IMR-90 (cell line): ENCODE data around the gene SASH1. TPM values are rescaled to one million over a fixed set of nuclear protein-coding genes. Genes with fewer than 3 reads are reported as not detected.

Experiments
- ATAC-seq: fragments of 200-7000 bp; cut with Tn5 transposase; 2 replicates; pipeline ENCODE4 v1.9.1; 2020; ENCODE audit warnings: low read depth, mild to moderate bottlenecking, moderate library complexity
- BruUV-seq: library from RNA; stranded (reverse); fragments of 400-500 nt; replicated peaks from 2 replicates; lab custom pipeline; 2021; lab: Mats Ljungman, UMichigan
- CTCF ChIA-PET: fragments of 300-600 bp; formaldehyde crosslinking; extraction: SDS; loops from one replicate; lab custom pipeline; 2021; ENCODE audit warnings: antibody characterized with exemption; lab: Yijun Ruan, JAX
- POLR2A ChIA-PET: fragments of 300-600 bp; sonication (Branson Sonifier 250); formaldehyde crosslinking; loops from one replicate; lab custom pipeline; 2022; ENCODE audit warnings: antibody characterized with exemption; ENCODE audit not compliant: unreplicated experiment; lab: Charles Lee
- DNase-seq: peaks from one replicate; pipeline ENCODE4 v3.0.0; 2013
- H2AFZ ChIP-seq: replicated peaks from 2 replicates; pipeline ENCODE3; 2013; ENCODE audit warnings: low read length, mild to moderate bottlenecking; ENCODE audit not compliant: poor library complexity
- H2AK5ac ChIP-seq: 2 replicates; pipeline ENCODE4 v1.6.1; 2013; ENCODE audit warnings: low read depth, low read length, inconsistent platforms
- H2AK9ac ChIP-seq: replicated peaks from 2 replicates; pipeline ENCODE3; 2013; ENCODE audit warnings: mild to moderate bottlenecking, low read depth, low read length, moderate library complexity; ENCODE audit not compliant: poor library complexity
- H2BK120ac ChIP-seq: 2 replicates; pipeline ENCODE4 v1.6.1; 2013; ENCODE audit warnings: low read depth, low read length, inconsistent platforms
- H2BK15ac ChIP-seq: 3 replicates; pipeline ENCODE4 v1.6.1; 2013; ENCODE audit warnings: low read depth, low read length, inconsistent platforms
- H2BK20ac ChIP-seq: 2 replicates; pipeline ENCODE4 v1.6.1; 2013; ENCODE audit warnings: low read depth, mild to moderate bottlenecking, inconsistent platforms, low read length, moderate library complexity
- H2BK5ac ChIP-seq: 2 replicates; pipeline ENCODE4 v1.6.1; 2013; ENCODE audit warnings: mild to moderate bottlenecking, low read depth, low read length, inconsistent platforms; ENCODE audit not compliant: poor library complexity, severe bottlenecking
- H3K14ac ChIP-seq: replicated peaks from 2 replicates; pipeline ENCODE4 v1.6.1; 2013; ENCODE audit warnings: low read depth, low read length, inconsistent platforms
- H3K18ac ChIP-seq: 2 replicates; pipeline ENCODE4 v1.6.1; 2013; ENCODE audit warnings: low read depth, low read length, control low read depth
- H3K23ac ChIP-seq: 2 replicates; pipeline ENCODE4 v1.6.1; 2013; ENCODE audit warnings: low read depth, low read length, inconsistent platforms
- H3K27ac ChIP-seq: 2 replicates; pipeline ENCODE4 v1.5.1; 2013; ENCODE audit warnings: mild to moderate bottlenecking, control low read depth, low read length; ENCODE audit not compliant: insufficient read depth
- H3K27me3 ChIP-seq: 2 replicates; pipeline ENCODE4 v1.6.1; 2013; ENCODE audit warnings: low read length; ENCODE audit not compliant: control insufficient read depth, insufficient read depth
- H3K36me3 ChIP-seq: 2 replicates; pipeline ENCODE4 v1.6.1; 2013; ENCODE audit warnings: low read length, mixed read lengths; ENCODE audit not compliant: control insufficient read depth, insufficient read depth
- H3K4ac ChIP-seq: 2 replicates; pipeline ENCODE4 v1.6.1; 2013; ENCODE audit warnings: low read depth, low read length, inconsistent platforms
- H3K4me1 ChIP-seq: 2 replicates; pipeline ENCODE4 v1.6.1; 2013; ENCODE audit warnings: low read length, mixed read lengths; ENCODE audit not compliant: control insufficient read depth, insufficient read depth
- H3K4me2 ChIP-seq: 2 replicates; pipeline ENCODE4 v1.6.1; 2013; ENCODE audit warnings: low read depth, mild to moderate bottlenecking, control low read depth, low read length, moderate library complexity
- H3K4me3 ChIP-seq: 2 replicates; pipeline ENCODE4 v1.5.1; 2013; ENCODE audit warnings: low read depth, mild to moderate bottlenecking, control low read depth, low read length, moderate library complexity; ENCODE audit not compliant: insufficient read depth
- H3K56ac ChIP-seq: 2 replicates; pipeline ENCODE4 v1.6.1; 2013; ENCODE audit warnings: low read length, inconsistent platforms; ENCODE audit not compliant: insufficient read depth; ENCODE audit errors: extremely low read depth
- H3K79me1 ChIP-seq, 2 experiments: 2 replicates each; pipeline ENCODE4 v1.6.1; 2013; ENCODE audit warnings: low read length in 2 of 2, inconsistent platforms in 1 of 2, low read depth in 1 of 2
- H3K9ac ChIP-seq: 2 replicates; pipeline ENCODE4 v1.6.1; 2013; ENCODE audit warnings: low read depth, low read length, control low read depth
- H3K9me1 ChIP-seq: 2 replicates; pipeline ENCODE4 v1.6.1; 2013; ENCODE audit warnings: low read length, inconsistent platforms; ENCODE audit not compliant: insufficient read depth
- H3K9me3 ChIP-seq: 2 replicates; pipeline ENCODE4 v1.6.1; 2013; ENCODE audit warnings: low read length; ENCODE audit not compliant: control insufficient read depth, insufficient read depth
- H4K20me1 ChIP-seq: 2 replicates; pipeline ENCODE4 v1.6.1; 2013; ENCODE audit warnings: low read length, inconsistent platforms; ENCODE audit not compliant: insufficient read depth
- H4K5ac ChIP-seq: 2 replicates; pipeline ENCODE4 v1.6.1; 2013; ENCODE audit warnings: mild to moderate bottlenecking, low read depth, low read length, control low read depth
- H4K8ac ChIP-seq, 2 experiments: 2 replicates each; pipeline ENCODE4 v1.6.1; 2013; ENCODE audit warnings: low read depth in 2 of 2, low read length in 2 of 2, control low read depth in 1 of 2, inconsistent platforms in 1 of 2
- H4K91ac ChIP-seq: 2 replicates; pipeline ENCODE4 v1.6.1; 2013; ENCODE audit warnings: low read depth, low read length, inconsistent platforms; ENCODE audit not compliant: insufficient read depth
- ELK1 ChIP-seq: fragments of 150-350 bp; IDR thresholded peaks from 2 replicates; pipeline ENCODE4 v1.6.1; 2016; ENCODE audit warnings: low read depth, mild to moderate bottlenecking, low read length, moderate library complexity, borderline replicate concordance
- WGBS, 2 experiments: methylation state at CpG; one replicate each; pipeline versions ENCODE4 v1.1.5 to v1.1.7; 2013; ENCODE audit warnings: missing lambda C conversion rate in 2 of 2; ENCODE audit not compliant: insufficient read length in 1 of 2; ENCODE audit errors: extremely low coverage in 2 of 2; 5-methylcytosine and 5-hydroxymethylcytosine counted together
- dilution Hi-C: fragments of 300-500 bp; cut with HindIII; formaldehyde crosslinking; loops from one replicate; pipeline ENCODE4 v1.14.3; 2018; ENCODE audit warnings: low sequenced_read_pairs; ENCODE audit not compliant: unreplicated experiment
- in situ Hi-C: fragments of 300-500 bp; cut with MboI; formaldehyde crosslinking; loops from 3 replicates; pipeline ENCODE4 v1.14.3; 2019; ENCODE audit warnings: low sequenced_read_pairs, inconsistent platforms, mixed read lengths
- intact Hi-C: fragments of 100-400 bp; cut with micrococcal nuclease; formaldehyde crosslinking; loops from 2 replicates; pipeline ENCODE4 v1.10.0; 2022
- polyA plus RNA-seq, 3 experiments: library from polyadenylated mRNA; depleted of rRNA; stranded (reverse); fragments of >200 nt; gene quantifications; 2 replicates each; pipeline ENCODE4 v1.2.3, GENCODE V29; 2012; ENCODE audit warnings: low replicate concordance in 1 of 3
- total RNA-seq: library from RNA; depleted of rRNA; stranded (reverse); fragments of >200 nt; gene quantifications from 2 replicates; pipeline ENCODE4 v1.2.3, GENCODE V29; 2012

Gene SASH1
- total and polyA plus RNA-seq, 2 of the 4 experiments (the other 2 are of a cell fraction) = 11.6 to 16.5 TPM

GRCh38 chr6:148370176-148370575, 27.5 kb downstream of the SASH1 start:
- no peak for TF ChIP-seq ELK1
- H3K4me1 ChIP-seq = peaks cover 12% of the 10 kb centered on the region
- no peak overlapping the region for H3K18ac ChIP-seq
- H3K9ac ChIP-seq = no peak overlapping the region
- peaks cover 21 to 73% of the 10 kb centered on the region in 2 experiments for H3K79me1 ChIP-seq
- no CpG with 5 or more reads among the region's 2 CpGs for WGBS, 2 experiments
- no peak overlapping the region for H3K4ac ChIP-seq
- intact Hi-C loops = no loop called here
- ChIA-PET CTCF (no interaction called here), POLR2A (no interaction called here)
- no TSS peak for BruUV-seq
- ATAC-seq (no peak), DNase-seq (no peak)
- H4K5ac ChIP-seq = no peak overlapping the region
- no peak overlapping the region for H2BK5ac ChIP-seq
- no peak overlapping the region for H2AFZ ChIP-seq
- H3K27me3 ChIP-seq = no peaks in the 10 kb centered on the region
- no peaks in the 10 kb centered on the region for H3K36me3 ChIP-seq
- H2BK20ac ChIP-seq = no peak overlapping the region
- no peak overlapping the region for H4K8ac ChIP-seq
- H3K9me3 ChIP-seq = no peaks in the 10 kb centered on the region
- in situ Hi-C loops = no loop called here
- no peak overlapping the region for H4K91ac ChIP-seq
- H3K23ac ChIP-seq = no peak overlapping the region
- H3K56ac ChIP-seq = no peak overlapping the region
- no peaks in the 10 kb centered on the region for H4K20me1 ChIP-seq
- peaks cover 2% of the 10 kb centered on the region; the same call in 1 of the 2 replicates for H3K9me1 ChIP-seq
- H2AK5ac ChIP-seq = no peak overlapping the region
- no peak overlapping the region for H2BK120ac ChIP-seq
- H2AK9ac ChIP-seq = no peak overlapping the region
- no peak overlapping the region for H2BK15ac ChIP-seq
- H3K4me2 ChIP-seq = no peak overlapping the region
- no peak overlapping the region for H3K4me3 ChIP-seq
- no peak overlapping the region for H3K27ac ChIP-seq
- dilution Hi-C loops = no loop called here
- H3K14ac ChIP-seq = no peak overlapping the region
